PC-9 (cell line): Measurements from ENCODE around the gene TMCC1. TPM values are rescaled to one million over a fixed set of nuclear protein-coding genes. Genes with fewer than 3 reads are reported as not detected.

Source experiments
- BruUV-seq: library from RNA; stranded (reverse); fragments of 400-500 nt; replicated peaks from 2 replicates; lab custom pipeline; 2021; lab: Mats Ljungman, UMichigan
- CTCF ChIA-PET: fragments of 300-600 bp; sonication (Branson Sonifier 250); formaldehyde crosslinking; loops from one replicate; lab custom pipeline; 2022; ENCODE audit warnings: antibody characterized with exemption; lab: Charles Lee
- POLR2A ChIA-PET: fragments of 300-600 bp; sonication (Branson Sonifier 250); formaldehyde crosslinking; loops from one replicate; lab custom pipeline; 2022; ENCODE audit warnings: antibody characterized with exemption; ENCODE audit not compliant: unreplicated experiment; lab: Charles Lee
- DNase-seq, 2 experiments: peaks; one replicate each; pipeline versions ENCODE4 v3.0.0 to v3.0.0-alpha.2; 2015 to 2022; ENCODE audit warnings: mixed read lengths in 1 of 2
- H2AFZ ChIP-seq: fragments of 200-600 bp; sonication (generic); 2 replicates; pipeline ENCODE4 v1.8.1; 2017; ENCODE audit warnings: antibody characterized with exemption
- H3F3A ChIP-seq: fragments of 200-600 bp; sonication (generic); 2 replicates; pipeline ENCODE4 v1.8.1; 2017; ENCODE audit warnings: antibody characterized with exemption, mild to moderate bottlenecking, low read depth; ENCODE audit not compliant: insufficient read depth
- H3K27ac ChIP-seq: fragments of 200-600 bp; sonication (generic); 2 replicates; pipeline ENCODE4 v1.6.1; 2016; ENCODE audit warnings: mixed run types
- H3K27me3 ChIP-seq: fragments of 200-600 bp; sonication (generic); 2 replicates; pipeline ENCODE4 v1.6.1; 2016; ENCODE audit warnings: low read depth, mixed run types; ENCODE audit not compliant: insufficient read depth
- H3K36me3 ChIP-seq: fragments of 200-600 bp; sonication (generic); 2 replicates; pipeline ENCODE4 v1.6.1; 2016; ENCODE audit warnings: low read depth, mixed run types
- H3K4me1 ChIP-seq: fragments of 200-600 bp; sonication (generic); replicated peaks from 2 replicates; pipeline ENCODE4 v1.6.1; 2016; ENCODE audit warnings: mixed run types; ENCODE audit not compliant: insufficient read depth
- H3K4me2 ChIP-seq: fragments of 200-600 bp; sonication (generic); 2 replicates; pipeline ENCODE4 v1.6.1; 2017; ENCODE audit warnings: mixed run types
- H3K4me3 ChIP-seq: fragments of 200-600 bp; sonication (generic); 2 replicates; pipeline ENCODE4 v1.6.1; 2016; ENCODE audit warnings: mixed run types
- H3K79me2 ChIP-seq: fragments of 200-600 bp; sonication (generic); 2 replicates; pipeline ENCODE4 v1.6.1; 2017; ENCODE audit warnings: low read depth, mixed run types
- H3K9me2 ChIP-seq: fragments of 200-600 bp; sonication (generic); 2 replicates; pipeline ENCODE4 v1.8.1; 2017; ENCODE audit warnings: mild to moderate bottlenecking; ENCODE audit not compliant: insufficient read depth
- H3K9me3 ChIP-seq: fragments of 200-600 bp; sonication (generic); 2 replicates; pipeline ENCODE4 v1.8.1; 2016; ENCODE audit warnings: low read depth; ENCODE audit not compliant: insufficient read depth
- H4K20me1 ChIP-seq: fragments of 200-600 bp; sonication (generic); 2 replicates; pipeline ENCODE4 v1.8.1; 2017; ENCODE audit not compliant: insufficient read depth
- EZH2 ChIP-seq: fragments of 200-600 bp; sonication (generic); IDR thresholded peaks from 2 replicates; pipeline ENCODE4 v1.8.0; 2017; ENCODE audit warnings: antibody characterized with exemption, low read depth
- intact Hi-C: fragments of 100-400 bp; cut with micrococcal nuclease; formaldehyde crosslinking; loops from one replicate; pipeline ENCODE4 v1.10.0; 2022; ENCODE audit not compliant: unreplicated experiment
- total RNA-seq: library from RNA; stranded (reverse); gene quantifications from 2 replicates; pipeline ENCODE4 v1.2.3, GENCODE V29; 2021
- TF ChIP-seq, protein P1 (sequence below): fragments of 200-600 bp; sonication (generic); conservative IDR thresholded peaks from 2 replicates; pipeline ENCODE4 v1.6.1; 2017; ENCODE audit warnings: mixed run types, antibody characterized with exemption, mild to moderate bottlenecking, moderate library complexity

The TMCC1 gene
- total RNA-seq, 1 experiment from 2014 or later: 41.4 TPM

DNA sequence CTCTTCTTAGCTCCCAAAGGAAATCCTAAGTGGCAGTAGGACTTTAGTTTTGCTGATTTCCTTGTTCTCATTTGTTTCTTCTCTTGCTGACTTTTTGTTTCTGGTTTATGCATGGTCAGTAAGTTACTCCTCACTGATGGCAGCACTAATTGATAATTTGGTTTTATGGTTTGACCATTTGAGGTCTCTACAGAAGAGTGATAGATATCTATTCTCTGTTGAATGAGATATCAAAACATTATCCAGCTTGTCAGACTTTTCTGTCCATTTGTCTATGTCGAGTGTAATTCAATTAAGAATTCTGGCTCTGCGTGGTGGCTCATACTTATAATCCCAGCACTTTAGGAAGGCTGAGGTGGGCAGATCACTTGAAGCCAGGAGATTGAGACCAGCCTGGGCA, 202.5 kb downstream of the TMCC1 start:
- POLR2A ChIA-PET: interaction anchor here (0.6 kb wide), 1 partner anchor 220 kb away, joined by 7 read pairs; no protein-coding TSS in a partner anchor
- Histone ChIP-seq H3K4me2 (no peak overlapping the region), H3K79me2 (peaks cover 89% of the 10 kb centered on the region), H3K9me2 (no peaks in the 10 kb centered on the region), H3K4me1 (peaks cover 86% of the 10 kb centered on the region), H3K9me3 (no peaks in the 10 kb centered on the region; the same call in 1 of the 2 replicates), H3K4me3 (no peak overlapping the region), H3K27me3 (no peaks in the 10 kb centered on the region), H3K27ac (0 out of 2 replicates have a peak overlapping the region, but pooled peaks have one; percentile 24), H2AFZ (no peak overlapping the region), H3F3A (peaks cover 37% of the 10 kb centered on the region), H3K36me3 (peaks cover 14% of the 10 kb centered on the region), H4K20me1 (no peaks in the 10 kb centered on the region)
- BruUV-seq: no TSS peak
- TF ChIP-seq EZH2: no peak
- TF ChIP-seq, protein P1, sequence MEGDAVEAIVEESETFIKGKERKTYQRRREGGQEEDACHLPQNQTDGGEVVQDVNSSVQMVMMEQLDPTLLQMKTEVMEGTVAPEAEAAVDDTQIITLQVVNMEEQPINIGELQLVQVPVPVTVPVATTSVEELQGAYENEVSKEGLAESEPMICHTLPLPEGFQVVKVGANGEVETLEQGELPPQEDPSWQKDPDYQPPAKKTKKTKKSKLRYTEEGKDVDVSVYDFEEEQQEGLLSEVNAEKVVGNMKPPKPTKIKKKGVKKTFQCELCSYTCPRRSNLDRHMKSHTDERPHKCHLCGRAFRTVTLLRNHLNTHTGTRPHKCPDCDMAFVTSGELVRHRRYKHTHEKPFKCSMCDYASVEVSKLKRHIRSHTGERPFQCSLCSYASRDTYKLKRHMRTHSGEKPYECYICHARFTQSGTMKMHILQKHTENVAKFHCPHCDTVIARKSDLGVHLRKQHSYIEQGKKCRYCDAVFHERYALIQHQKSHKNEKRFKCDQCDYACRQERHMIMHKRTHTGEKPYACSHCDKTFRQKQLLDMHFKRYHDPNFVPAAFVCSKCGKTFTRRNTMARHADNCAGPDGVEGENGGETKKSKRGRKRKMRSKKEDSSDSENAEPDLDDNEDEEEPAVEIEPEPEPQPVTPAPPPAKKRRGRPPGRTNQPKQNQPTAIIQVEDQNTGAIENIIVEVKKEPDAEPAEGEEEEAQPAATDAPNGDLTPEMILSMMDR: no peak
- DNase-seq: no peak
- CTCF ChIA-PET: interaction anchor here (0.6 kb wide), 1 partner anchor 95 kb away, joined by 6 read pairs; no protein-coding TSS in a partner anchor
- intact Hi-C loops: no loop called here

DNA sequence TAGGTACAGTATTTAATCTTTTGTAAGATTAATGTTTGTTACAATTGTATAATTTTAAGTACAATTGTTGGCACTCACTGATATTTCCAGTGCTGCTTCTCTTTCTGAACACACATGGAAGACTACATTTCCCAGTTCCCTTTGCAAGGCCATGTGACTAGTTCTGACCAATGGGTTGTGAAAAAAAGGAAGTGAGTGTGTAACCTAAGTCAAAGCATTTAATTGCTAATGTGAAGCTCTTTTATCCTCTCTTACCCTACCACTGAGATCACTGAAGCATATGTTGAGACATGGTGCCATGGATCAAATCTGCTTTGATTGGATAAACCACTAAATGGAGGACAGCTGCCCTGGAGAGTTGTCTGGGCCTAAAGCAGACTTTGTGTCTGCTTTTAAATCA, 203.1 kb downstream of the TMCC1 start:
- no peak overlapping the region for H3K4me2 ChIP-seq
- no peaks in the 10 kb centered on the region for H4K20me1 ChIP-seq
- H2AFZ ChIP-seq: no peak overlapping the region
- H3K4me1 ChIP-seq: peaks cover 82% of the 10 kb centered on the region
- 0 out of 2 replicates have a peak overlapping the region, but pooled peaks have one; percentile 24 for H3K27ac ChIP-seq
- BruUV-seq: no TSS peak
- H3K27me3 ChIP-seq: no peaks in the 10 kb centered on the region
- H3K36me3 ChIP-seq: peaks cover 9% of the 10 kb centered on the region; the same call in 1 of the 2 replicates
- TF ChIP-seq EZH2: no peak
- TF ChIP-seq, protein P1: no peak
- peaks cover 89% of the 10 kb centered on the region for H3K79me2 ChIP-seq
- no peaks in the 10 kb centered on the region; the same call in 1 of the 2 replicates for H3K9me3 ChIP-seq
- intact Hi-C loops: no loop called here
- POLR2A ChIA-PET: interaction anchor here (0.6 kb wide), 1 partner anchor 220 kb away, joined by 7 read pairs; no protein-coding TSS in a partner anchor
- peaks cover 31% of the 10 kb centered on the region for H3F3A ChIP-seq
- no peaks in the 10 kb centered on the region for H3K9me2 ChIP-seq
- peak in 1 of 2 experiments; percentile 59 for DNase-seq
- CTCF ChIA-PET: interaction anchor here (0.6 kb wide), 1 partner anchor 94 kb away, joined by 6 read pairs; no protein-coding TSS in a partner anchor
- no peak overlapping the region for H3K4me3 ChIP-seq

DNA sequence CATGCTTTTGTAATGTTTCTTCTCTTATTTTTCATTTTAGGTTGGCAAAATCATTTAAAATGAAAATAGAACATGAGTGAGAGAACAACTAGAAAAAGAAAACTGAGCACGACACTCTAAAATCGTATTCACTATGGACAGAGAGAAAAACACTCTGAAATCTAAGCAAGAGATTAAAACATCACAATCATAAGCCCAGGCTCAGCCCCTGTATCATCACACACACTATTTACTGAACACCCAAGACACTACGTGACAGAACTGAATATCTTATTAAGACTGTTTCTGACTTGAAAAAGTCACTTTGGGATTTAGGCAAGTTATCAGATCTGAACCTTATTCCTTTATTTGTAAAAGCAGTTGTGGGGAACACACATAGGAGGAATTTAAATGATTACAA, 204.5 kb downstream of the TMCC1 start:
- Histone ChIP-seq H3K4me1 (peaks cover 70% of the 10 kb centered on the region), H3K79me2 (peaks cover 99% of the 10 kb centered on the region), H3K27me3 (no peaks in the 10 kb centered on the region), H3K4me2 (no peak overlapping the region), H3K27ac (peak overlapping the region; percentile 72; the same call in 1 of the 2 replicates), H3K9me3 (no peaks in the 10 kb centered on the region; the same call in 1 of the 2 replicates), H3K9me2 (no peaks in the 10 kb centered on the region), H3F3A (peaks cover 21% of the 10 kb centered on the region), H2AFZ (no peak overlapping the region), H3K4me3 (no peak overlapping the region), H4K20me1 (no peaks in the 10 kb centered on the region), H3K36me3 (peaks cover 10% of the 10 kb centered on the region; the same call in 1 of the 2 replicates)
- POLR2A ChIA-PET: no interaction called here
- CTCF ChIA-PET: no interaction called here
- no peak for DNase-seq
- BruUV-seq: no TSS peak
- no peak for TF ChIP-seq EZH2
- TF ChIP-seq, protein P1: no peak
- intact Hi-C loops: loop anchor here (2.0 kb wide), 1 partner anchor 14 kb away; no protein-coding TSS in a partner anchor
